HTR-8/SVneo (cell line): ENCODE data around the gene ADAMTSL3.
A peak's percentile ranks its signal among the peaks of the same experiment; 100 is the strongest.

Experiments
- DNase-seq: peaks from one replicate; pipeline ENCODE4 v3.0.0; 2011; ENCODE audit warnings: low spot score, mixed read lengths; ENCODE audit not compliant: insufficient read length
- FAIRE-seq: peaks from 2 replicates; lab custom pipeline; 2011; peaks lifted over from hg19 to GRCh38; lab: Jason Lieb, UNC

ADAMTSL3 gene

GRCh38 chr15:83809345-83809744, 155.4 kb downstream of the ADAMTSL3 start:
- FAIRE-seq (no peak), DNase-seq (no peak)

GRCh38 chr15:83810110-83810509, 156.2 kb downstream of the ADAMTSL3 start:
- no peak for FAIRE-seq

GRCh38 chr15:83813682-83814081, 159.8 kb downstream of the ADAMTSL3 start:
- FAIRE-seq (no peak), DNase-seq (no peak)

More at GRCh38 chr15:83810110-83810509, 156.2 kb downstream of the ADAMTSL3 start:
- DNase-seq, result no peak

- no peak for FAIRE-seq
- no peak for DNase-seq
Measured at GRCh38 chr15:83815506-83815905, 161.6 kb downstream of the ADAMTSL3 start.

- FAIRE-seq, result no peak
Measured at GRCh38 chr15:83816124-83816883, 162.4 kb downstream of the ADAMTSL3 start.

GRCh38 chr15:83818591-83818990, 164.7 kb downstream of the ADAMTSL3 start:
- FAIRE-seq (no peak), DNase-seq (no peak)

More at GRCh38 chr15:83816124-83816883, 162.4 kb downstream of the ADAMTSL3 start:
- DNase-seq, result no peak

- FAIRE-seq (no peak), DNase-seq (no peak)
Measured at GRCh38 chr15:83830381-83830780, 176.5 kb downstream of the ADAMTSL3 start.

GRCh38 chr15:83833569-83833968, 179.6 kb downstream of the ADAMTSL3 start:
- no peak for FAIRE-seq
- DNase-seq, result no peak

GRCh38 chr15:83835479-83835878, 181.6 kb downstream of the ADAMTSL3 start:
- DNase-seq (no peak), FAIRE-seq (no peak)

- no peak for FAIRE-seq
- DNase-seq, result peak; percentile 28
Measured at GRCh38 chr15:83837945-83838571, 184.1 kb downstream of the ADAMTSL3 start.

GRCh38 chr15:83838763-83839162, 184.8 kb downstream of the ADAMTSL3 start:
- FAIRE-seq (no peak), DNase-seq (no peak)

- DNase-seq (no peak), FAIRE-seq (no peak)
Measured at GRCh38 chr15:83842281-83842680, 188.4 kb downstream of the ADAMTSL3 start.

GRCh38 chr15:83843471-83843871, 189.5 kb downstream of the ADAMTSL3 start:
- no peak for DNase-seq
- FAIRE-seq, result no peak

GRCh38 chr15:83844742-83845141, 190.8 kb downstream of the ADAMTSL3 start:
- DNase-seq (no peak), FAIRE-seq (no peak)

- FAIRE-seq (no peak), DNase-seq (no peak)
Measured at GRCh38 chr15:83845230-83845629, 191.3 kb downstream of the ADAMTSL3 start.

GRCh38 chr15:83846847-83847246, 192.9 kb downstream of the ADAMTSL3 start:
- no peak for FAIRE-seq

GRCh38 chr15:83848315-83849050, 194.6 kb downstream of the ADAMTSL3 start:
- no peak for FAIRE-seq
- DNase-seq, result peak; percentile 48

More at GRCh38 chr15:83846847-83847246, 192.9 kb downstream of the ADAMTSL3 start:
- DNase-seq, result no peak

- no peak for DNase-seq
- no peak for FAIRE-seq
Measured at GRCh38 chr15:83850015-83850414, 196.1 kb downstream of the ADAMTSL3 start.

- FAIRE-seq (no peak), DNase-seq (no peak)
Measured at GRCh38 chr15:83850501-83851245, 196.8 kb downstream of the ADAMTSL3 start.

- FAIRE-seq (no peak), DNase-seq (no peak)
Measured at GRCh38 chr15:83853232-83853631, 199.3 kb downstream of the ADAMTSL3 start.
